GM19351 (cell line): ENCODE measurements around the gene TNIP1.

ENCODE experiments used
- ATAC-seq: cut with Tn5 transposase; IDR thresholded peaks from one replicate; pipeline ENCODE4 v1.9.1; 2021; ENCODE audit warnings: mild to moderate bottlenecking, moderate library complexity; ENCODE audit not compliant: unreplicated experiment

TNIP1 gene, protein sequence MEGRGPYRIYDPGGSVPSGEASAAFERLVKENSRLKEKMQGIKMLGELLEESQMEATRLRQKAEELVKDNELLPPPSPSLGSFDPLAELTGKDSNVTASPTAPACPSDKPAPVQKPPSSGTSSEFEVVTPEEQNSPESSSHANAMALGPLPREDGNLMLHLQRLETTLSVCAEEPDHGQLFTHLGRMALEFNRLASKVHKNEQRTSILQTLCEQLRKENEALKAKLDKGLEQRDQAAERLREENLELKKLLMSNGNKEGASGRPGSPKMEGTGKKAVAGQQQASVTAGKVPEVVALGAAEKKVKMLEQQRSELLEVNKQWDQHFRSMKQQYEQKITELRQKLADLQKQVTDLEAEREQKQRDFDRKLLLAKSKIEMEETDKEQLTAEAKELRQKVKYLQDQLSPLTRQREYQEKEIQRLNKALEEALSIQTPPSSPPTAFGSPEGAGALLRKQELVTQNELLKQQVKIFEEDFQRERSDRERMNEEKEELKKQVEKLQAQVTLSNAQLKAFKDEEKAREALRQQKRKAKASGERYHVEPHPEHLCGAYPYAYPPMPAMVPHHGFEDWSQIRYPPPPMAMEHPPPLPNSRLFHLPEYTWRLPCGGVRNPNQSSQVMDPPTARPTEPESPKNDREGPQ

DNA sequence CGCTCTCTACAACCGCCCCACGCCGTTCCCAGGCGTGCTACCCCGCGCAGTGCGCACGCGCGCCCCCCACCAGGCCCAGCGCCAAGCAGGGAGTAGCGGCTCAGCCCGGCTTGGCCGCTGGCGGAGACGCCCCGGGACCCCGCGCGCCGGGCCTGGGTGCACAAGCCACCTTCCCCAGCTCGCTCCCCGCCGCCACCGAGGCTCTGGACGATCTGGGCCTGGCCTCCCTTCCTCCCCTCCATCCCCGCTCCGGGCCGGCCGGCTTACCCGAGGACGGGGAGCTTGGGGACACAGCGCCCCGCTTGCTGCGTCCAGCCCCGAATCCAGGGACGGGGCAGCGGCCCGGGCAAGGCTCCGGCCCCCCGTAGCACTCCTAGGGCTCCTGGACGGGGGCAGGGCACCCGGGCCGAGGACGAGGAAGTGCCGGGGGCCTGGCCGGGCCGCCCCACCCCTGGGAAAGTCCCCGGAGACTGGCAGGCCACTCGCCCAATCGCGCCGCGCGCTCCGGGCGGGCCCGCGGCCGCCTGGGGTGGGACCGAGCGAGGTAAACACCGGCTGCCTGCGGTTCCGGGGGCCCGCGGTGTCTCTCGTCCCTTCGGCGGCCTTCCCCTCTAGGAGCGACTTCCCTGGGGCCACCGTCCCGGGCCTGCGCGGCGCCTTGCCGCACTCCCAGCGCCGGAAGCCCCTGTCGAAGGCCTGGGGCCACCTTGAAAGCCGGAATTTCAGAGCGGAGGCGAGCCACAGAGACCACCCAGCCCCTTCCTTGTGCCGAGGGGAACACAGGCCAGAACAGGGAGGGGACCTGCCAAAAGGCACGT lies at the start of gene TNIP1:
TSS of gene TNIP1 (minus strand) at position 422 of the 818 bp plus-strand sequence. CDS start 15,939 bp downstream, outside the sequence.
- ATAC-seq = peak; percentile 71

DNA sequence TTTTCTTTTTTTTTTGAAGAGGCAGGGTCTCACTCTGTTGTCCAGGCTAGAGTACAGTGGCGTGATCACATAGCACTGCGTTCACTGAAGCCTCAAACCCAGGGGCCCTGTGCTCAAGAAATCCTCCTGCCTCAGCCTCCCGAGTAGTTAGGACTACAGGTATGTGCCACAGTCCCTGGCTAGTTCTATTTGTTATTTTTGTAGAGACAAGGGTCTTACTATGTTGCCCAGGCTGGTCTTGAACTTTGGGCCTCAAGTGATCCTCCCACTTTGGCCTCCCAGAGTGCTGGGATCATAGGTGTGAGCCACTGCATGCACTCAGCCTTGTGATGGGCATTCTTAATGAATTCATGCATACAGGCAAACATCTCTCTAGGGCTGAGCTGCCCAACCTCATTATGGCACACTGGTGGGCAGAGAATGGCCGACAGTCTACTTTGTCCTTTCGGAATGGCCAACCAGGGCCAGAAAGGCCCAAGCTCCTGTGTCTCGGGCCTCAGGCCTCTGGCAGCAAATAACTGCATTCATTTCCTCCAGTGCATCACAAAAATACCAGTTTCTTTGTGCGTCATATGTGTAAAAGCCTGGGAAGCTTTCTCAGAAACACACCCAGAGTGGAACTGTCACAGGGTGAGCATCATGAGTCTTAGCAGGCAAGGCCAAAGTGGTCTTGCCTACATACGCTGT lies 49.5 kb upstream of the TNIP1 start:
- ATAC-seq = no peak

DNA sequence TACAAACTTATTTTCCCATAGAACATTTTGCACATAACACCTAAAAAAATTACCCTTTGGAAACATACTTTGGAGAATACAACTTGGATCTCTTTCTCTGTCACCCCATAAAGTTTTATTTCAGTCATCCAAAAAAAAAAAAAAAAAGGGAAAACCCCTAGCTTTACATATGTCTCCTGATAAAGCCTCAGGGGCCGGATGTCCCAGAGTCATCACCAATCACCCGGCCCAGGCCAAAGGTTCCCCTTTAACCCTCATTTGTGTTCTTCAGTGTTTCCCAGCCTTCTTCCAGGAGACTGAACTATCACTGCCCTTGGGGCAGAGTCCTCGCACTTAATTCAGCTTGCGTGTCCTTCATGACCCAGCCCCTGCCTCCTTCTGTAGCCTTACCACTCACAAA lies 48.0 kb upstream of the TNIP1 start:
- no peak for ATAC-seq

DNA sequence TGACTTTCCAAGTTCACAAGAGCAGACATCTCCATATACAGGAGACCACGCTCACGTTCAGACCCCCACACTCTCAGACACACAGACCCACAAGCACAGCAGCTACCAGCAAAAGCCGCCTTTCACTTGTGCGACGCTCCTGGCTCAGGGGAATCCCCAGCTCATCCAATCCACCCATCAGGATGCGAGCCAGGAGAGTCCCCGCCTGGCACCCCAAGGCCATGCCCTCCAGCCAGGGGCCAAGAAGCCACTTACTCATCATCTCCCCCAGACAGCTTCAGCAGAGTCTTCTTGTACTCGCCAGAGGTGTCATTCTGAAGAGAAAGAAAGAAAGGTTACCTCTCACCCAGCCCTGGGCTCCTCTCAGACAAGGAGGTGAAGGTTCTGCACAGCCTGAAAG lies 47.1 kb upstream of the TNIP1 start:
- ATAC-seq = no peak

DNA sequence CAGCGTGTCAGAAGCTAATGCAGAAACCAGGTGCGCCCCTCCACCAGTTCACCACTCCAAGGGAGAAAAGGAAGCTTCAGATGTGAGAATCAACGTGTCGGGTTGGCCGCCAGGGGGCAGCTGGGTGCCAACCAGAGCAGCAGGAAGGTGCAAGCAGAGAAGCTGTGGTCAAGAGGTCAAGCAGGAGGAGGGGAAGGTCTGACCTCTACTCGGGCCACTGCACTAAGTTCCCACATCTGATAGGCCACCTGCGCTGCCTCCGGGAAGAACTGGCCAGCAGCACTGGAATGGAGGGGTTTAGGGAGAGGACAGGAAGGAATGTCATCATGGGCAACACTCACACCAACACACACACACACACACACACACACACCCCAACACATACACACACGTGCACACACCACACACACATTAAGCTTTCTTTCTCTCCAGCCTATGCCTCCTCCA lies 45.4 kb upstream of the TNIP1 start:
- ATAC-seq = no peak

DNA sequence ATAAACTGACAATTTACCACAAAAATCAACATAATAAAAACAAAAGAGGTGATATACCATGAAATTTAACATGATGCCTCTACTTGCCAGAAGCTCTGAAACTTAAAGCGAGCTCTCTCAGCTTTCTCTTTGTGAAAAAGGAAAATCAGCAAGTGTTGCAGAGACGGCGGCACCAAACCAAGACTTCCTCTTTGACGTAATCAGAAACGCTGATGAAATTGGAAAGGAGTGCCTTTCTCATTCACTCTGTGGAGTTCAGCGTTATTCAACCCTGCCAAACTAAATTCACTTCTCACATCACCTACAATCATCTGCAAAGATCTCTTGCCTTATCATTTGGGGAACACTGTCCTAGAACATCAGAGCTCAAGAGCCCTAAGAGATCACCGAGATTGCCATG lies 44.6 kb upstream of the TNIP1 start:
- ATAC-seq = peak; percentile 32

DNA sequence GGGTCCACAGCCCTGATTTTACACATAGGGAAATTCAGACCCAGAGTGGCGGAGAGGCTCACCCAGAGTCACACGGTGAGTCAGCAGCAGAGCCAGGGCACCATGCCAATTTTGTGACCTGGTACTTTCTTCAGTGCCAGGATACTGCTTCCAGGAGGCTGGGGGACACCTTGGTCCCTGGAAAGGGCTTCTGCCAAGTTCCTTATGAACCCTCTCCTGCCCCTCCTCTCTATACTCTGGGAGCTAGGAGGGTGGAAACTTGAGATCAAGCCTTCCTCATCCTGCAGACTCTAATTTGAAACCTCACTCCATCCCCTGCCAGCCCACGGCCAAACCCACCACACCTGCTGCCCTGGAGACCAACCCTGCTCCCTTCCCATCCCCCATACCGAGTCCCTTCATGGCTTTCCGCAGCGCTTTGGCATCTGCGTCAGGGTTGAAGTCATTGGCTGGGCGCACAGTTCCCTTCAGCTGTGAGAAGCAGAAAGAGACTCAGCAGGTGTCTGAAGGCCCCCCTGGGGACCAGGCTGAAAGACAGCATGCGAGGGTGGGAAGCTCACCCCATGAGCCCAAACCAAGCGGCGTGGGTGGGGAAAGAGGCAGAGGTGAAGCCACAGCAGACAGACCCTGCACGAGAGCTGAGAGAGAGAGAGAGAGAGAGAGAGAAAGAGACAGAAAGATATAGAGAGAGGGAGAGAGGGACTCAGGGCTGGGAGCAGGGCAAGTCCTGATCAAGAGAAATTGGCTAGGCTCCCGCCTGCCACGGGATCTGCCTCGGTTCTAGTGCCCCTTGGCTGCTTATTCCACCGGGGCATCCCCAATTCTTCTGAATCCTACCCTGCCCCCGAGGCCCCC lies 43.3 kb upstream of the TNIP1 start:
- ATAC-seq = peak; percentile 86

DNA sequence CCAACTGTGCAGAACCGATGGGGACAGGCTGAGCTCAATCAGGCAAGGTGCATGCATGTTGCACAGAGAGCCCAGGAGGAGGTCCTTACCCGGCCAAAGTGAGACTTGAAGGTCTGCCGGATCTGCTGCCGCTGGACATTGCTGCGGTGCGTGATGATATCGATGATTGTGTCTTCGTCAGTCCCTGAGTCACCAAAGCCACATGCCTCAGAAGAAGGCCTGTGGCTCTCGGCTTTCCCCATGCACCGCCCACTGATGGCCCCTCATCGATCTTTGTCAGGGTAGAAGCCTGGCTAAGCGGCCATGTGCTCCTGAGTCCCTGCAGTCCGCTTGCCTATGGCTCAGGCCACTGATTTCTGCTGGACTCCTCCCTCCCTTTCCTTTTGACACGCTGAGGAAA lies 42.0 kb upstream of the TNIP1 start:
- no peak for ATAC-seq

DNA sequence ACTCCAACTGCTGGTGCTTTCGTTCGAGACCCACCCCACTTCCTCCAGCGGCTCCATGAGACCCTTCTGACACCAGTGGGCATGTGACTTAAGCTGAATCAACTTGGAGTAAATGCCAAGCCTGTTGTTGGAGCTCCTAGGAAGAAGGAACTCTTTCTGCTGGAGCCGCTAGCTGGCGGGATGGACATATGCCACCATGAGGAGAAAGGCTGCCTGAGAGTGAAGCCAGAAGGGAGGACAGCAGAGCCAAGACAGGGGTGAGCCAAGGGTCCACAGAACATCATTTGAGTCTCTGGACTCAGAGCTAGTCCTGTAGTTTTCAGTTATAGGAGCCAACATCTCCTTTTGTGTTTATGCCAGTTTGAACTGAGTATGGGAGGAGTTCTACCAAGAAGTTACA lies 40.8 kb upstream of the TNIP1 start:
- ATAC-seq = no peak

DNA sequence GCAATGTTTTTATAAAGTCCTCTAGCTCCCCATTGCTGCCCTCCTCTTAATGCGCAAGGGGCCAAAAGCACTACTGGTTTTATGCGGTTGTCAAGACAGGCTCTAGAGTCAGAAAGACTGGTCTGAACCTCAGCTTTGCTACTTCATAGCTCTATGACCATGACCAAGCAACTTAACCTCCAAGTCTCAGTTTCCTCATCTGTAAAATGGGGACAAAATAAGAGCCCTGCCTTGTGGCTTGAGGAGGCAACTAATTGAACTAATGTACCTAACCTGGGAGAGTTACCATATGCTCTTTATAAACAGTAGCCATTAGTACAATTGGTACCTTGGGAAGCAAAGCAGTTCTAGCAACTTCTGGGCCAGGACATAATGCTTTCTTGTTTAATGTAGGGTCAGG lies 40.3 kb upstream of the TNIP1 start:
- no peak for ATAC-seq

DNA sequence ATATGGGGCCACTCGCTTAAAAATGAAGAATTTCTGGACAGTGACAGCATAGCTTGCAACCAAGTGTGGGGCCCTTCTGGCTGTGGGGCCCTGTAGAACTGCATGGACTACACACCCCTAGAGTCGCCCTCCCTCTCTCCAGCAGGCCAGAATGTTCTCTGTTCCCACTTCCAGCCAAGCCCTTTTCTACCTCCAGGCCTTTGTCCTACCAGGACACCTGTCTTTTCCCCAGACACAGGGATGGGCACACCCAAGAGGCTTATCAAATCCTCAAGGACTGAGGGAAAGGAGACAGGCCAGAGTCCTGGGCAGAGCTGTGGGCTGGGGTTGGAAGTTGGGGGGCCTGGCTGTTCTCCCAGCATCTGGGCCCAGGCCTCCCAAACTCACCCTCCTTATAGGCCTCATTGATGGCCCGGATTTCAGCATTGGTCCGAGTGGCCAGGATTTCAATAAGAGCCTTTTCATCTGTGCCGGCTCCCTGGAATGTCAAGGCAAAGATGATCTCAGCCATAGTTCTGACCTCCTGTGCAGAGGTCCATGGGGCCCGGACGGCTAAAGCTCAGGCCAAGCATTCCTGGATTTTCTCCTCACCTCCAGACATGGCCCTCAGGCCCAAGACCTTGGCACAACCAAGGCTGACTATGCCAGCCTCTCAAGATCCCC lies 38.2 kb upstream of the TNIP1 start:
- no peak for ATAC-seq

DNA sequence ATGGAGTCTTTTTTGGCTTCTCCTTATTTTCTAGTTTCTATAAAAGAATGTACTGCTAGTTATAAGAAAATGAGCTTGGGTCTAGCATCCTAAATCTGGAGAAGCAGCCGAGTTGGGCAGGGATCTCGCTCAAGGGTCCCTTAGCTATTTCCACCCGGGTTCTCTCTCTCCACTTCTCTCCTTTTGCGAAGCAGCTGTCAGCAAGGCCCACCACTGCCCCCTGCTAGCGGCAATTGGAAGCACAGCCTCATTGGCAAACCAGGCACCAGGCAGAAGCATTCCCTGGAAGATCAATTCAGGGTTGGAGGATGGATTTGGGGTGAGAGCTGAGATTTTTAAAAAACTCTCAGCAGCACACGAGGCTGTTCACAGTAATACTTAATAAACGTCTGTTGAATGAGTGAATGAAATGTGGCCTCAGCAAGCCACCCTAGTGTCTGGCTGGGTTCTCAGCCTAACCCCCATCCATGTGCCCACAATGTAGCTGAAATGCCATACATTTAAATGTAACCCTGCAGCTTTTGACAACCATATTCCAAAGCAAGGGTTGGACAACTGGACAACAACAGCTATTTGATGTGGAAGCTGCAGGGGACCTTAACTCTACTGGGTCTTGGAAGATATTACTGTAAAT lies 34.6 kb upstream of the TNIP1 start:
- peak; percentile 42 for ATAC-seq

DNA sequence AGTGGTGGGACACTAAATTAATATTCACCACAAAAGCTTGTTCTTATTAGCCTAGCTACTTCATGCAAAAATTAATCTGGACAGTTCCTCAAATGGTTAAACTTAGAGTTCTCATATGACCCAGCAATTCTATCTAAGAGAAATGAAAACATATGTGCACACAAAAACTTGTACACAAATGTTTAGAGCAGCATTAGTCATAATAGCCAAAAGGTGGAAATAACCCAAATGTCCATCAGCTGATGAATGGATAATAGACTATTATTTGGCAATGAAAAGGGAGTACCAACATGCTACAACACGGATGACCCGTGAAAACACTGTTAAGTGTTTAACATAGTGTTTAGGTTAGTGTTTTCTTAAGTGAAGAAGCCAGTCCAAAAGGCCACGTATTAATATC lies 32.8 kb upstream of the TNIP1 start:
- ATAC-seq = peak; percentile 34

DNA sequence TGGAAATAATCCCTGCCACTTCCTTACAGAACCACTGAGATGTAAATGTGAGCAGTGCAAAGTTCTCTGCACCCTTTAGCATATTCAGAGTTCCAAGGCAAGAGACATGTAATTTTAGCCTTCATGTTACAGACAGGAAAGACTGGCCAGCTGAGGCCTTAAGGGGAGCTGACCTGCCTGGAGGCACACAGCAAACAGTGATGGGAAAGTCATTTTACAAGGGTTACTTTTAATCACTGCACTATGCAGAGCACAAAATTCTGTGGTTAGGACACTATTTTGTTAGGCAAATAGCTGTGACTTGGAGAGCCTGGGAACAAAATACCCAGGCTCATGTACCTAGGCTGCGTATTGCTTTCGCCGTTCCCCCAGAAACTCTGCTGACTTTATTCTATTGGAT lies 30.2 kb upstream of the TNIP1 start:
- no peak for ATAC-seq

DNA sequence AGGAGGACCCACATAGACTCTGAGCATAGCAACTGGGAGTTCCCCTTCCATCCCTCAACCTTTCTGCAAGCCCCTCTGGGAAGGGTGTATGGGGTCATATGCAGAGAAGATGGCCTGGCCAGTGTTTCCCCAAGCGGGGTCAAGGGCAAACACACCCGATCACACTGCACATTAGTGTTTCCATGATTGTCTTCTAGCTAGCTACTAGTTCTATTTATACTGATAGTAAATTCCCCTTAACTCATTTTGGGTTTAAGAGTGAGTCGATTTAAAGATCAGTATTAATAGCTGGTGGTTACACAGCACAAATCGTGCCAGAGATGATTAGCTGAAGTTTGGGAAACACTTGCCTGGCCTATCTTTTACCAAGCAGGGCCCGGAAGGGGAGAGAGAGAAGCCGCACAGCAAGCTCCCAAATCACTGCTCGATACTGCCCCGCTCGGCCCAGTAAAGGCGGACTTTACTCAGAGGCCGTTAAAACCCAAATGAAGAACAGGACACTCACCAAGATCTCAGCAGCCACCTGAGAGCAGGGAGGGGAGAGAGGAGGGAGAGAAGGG lies 29.4 kb upstream of the TNIP1 start:
- ATAC-seq = peak; percentile 46

DNA sequence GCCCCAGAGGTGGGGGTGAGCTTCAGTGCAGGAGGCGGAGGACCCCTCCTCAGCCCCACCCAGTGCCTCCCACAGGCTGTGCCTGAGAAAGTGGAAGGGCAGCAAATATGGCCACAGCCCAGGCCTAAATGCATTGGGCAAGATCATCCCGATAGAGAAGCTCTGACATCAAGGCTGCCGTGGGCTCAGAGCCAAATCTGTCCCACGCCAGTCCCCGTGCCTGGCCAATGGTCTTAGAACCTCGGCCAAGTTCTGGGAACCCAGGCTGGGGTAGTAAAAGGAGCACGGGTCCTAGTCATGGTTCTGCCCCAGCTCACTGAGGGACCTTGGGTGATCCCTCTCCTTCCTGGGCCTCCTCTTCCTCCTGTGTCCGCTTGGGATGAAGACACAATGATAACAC lies 27.7 kb upstream of the TNIP1 start:
- ATAC-seq = no peak

DNA sequence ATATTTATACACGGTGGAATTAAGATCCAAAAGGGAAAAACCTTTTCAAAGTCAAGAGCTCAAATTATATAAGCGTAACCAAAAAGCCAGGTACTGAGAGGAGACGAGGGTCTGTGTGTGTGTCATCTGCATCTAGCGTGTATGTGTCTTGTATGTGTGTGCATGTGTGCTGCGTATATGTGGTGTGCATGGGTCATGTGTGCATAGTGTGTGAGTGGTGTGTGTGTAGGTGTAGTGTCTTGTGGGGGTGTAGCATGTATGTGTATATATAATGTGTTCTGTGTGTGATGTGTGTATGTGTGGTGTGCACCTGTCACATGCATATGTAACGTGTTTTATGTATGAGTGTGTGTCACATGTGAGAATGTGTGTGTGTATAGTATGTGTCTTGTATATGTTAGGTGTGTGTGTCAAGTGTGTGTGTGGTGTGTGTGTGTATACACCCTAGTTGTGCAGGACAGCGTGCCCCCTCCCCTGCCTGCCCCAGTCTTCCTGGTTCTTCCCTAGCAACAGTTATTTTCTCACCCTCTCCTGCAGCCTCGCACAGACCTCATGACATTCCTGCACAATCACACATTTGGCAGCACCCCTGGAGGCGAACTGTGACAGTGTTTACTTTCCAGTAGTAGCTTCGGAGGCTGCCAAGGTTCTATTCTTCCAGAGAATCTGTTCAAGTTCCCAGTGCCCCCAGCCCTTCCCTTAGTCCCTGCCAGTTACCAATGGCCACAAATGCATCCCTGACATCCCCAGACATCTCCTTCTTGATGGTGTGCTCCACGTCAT lies 27.1 kb upstream of the TNIP1 start:
- no peak for ATAC-seq

DNA sequence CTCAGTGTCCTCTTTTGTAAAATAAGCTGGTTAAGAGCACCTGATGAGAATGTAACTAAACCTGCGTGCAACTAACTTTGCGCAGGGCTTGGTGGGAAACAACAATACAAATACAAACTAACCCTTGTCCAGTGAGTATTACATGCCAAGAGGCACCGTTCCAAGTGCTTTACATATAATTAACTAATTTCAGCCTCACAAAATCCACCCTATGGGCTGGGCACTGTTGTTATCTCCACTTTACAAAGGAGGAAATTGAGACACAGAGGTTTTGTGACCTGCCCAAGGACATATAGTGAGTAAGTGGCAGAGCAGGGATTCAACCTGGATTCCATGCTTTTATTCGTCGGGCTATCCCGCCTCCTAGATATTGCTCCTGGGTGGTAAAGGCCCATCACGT lies 26.2 kb upstream of the TNIP1 start:
- no peak for ATAC-seq
